Cerebellar cortex (tissue), 1 donor: Measurements from ENCODE around the gene ANOS1.
A peak's percentile ranks its signal among the peaks of the same experiment; 100 is the strongest.
"Not testable (repeated sequence)": the region's sequence is repeated elsewhere in the genome, so short reads cannot be mapped to it uniquely, and the experiment has no call there.

Experiments used
- DNase-seq: peaks from one replicate; pipeline ENCODE4 v3.0.0-alpha.2; 2015; ENCODE audit warnings: low spot score

Gene ANOS1

GRCh38 chrX:8731559-8732395 lies at the start of gene ANOS1:
Gene ANOS1 (minus strand): TSS chrX:8732137. CDS start chrX:8732036, 101 bp downstream.
- no peak for DNase-seq

GRCh38 chrX:8773117-8773516 lies 41.2 kb upstream of the ANOS1 start:
- DNase-seq: no peak

GRCh38 chrX:8760021-8760420 lies 28.1 kb upstream of the ANOS1 start:
- no peak for DNase-seq

- not testable (repeated sequence) for DNase-seq
These were observed 26.8 kb upstream of the ANOS1 start for GRCh38 chrX:8758706-8759105.

- DNase-seq: not testable (repeated sequence)
These were observed 25.9 kb upstream of the ANOS1 start for GRCh38 chrX:8757609-8758389.

- DNase-seq: no peak
These were observed 23.9 kb upstream of the ANOS1 start for GRCh38 chrX:8755813-8756212.

GRCh38 chrX:8755116-8755515 lies 23.2 kb upstream of the ANOS1 start:
- DNase-seq: no peak

- DNase-seq: no peak
These were observed 17.8 kb upstream of the ANOS1 start for GRCh38 chrX:8749697-8750096.

GRCh38 chrX:8748855-8749254 lies 16.9 kb upstream of the ANOS1 start:
- peak; percentile 32 for DNase-seq

- peak; percentile 25 for DNase-seq
These were observed 11.3 kb upstream of the ANOS1 start for GRCh38 chrX:8743126-8743732.

GRCh38 chrX:8741981-8742380 lies 10.0 kb upstream of the ANOS1 start:
- DNase-seq: no peak

- DNase-seq: peak; percentile 32
These were observed 6.8 kb upstream of the ANOS1 start for GRCh38 chrX:8738588-8739189.

GRCh38 chrX:8737883-8738282 lies 5.9 kb upstream of the ANOS1 start:
- no peak for DNase-seq

GRCh38 chrX:8730812-8731558 lies 952 bp downstream of the ANOS1 start:
- no peak for DNase-seq

GRCh38 chrX:8729811-8730210 lies 2.1 kb downstream of the ANOS1 start:
- no peak for DNase-seq

GRCh38 chrX:8728932-8729535 lies 2.9 kb downstream of the ANOS1 start:
- DNase-seq: no peak

GRCh38 chrX:8726031-8726652 lies 5.8 kb downstream of the ANOS1 start:
- DNase-seq: no peak

- no peak for DNase-seq
These were observed 7.6 kb downstream of the ANOS1 start for GRCh38 chrX:8724300-8724699.

GRCh38 chrX:8721536-8721935 lies 10.4 kb downstream of the ANOS1 start:
- no peak for DNase-seq

- DNase-seq: no peak
These were observed 11.8 kb downstream of the ANOS1 start for GRCh38 chrX:8720136-8720535.

- no peak for DNase-seq
These were observed 14.6 kb downstream of the ANOS1 start for GRCh38 chrX:8717354-8717753.
